ENCODE measurements around the gene POC5.

DNA sequence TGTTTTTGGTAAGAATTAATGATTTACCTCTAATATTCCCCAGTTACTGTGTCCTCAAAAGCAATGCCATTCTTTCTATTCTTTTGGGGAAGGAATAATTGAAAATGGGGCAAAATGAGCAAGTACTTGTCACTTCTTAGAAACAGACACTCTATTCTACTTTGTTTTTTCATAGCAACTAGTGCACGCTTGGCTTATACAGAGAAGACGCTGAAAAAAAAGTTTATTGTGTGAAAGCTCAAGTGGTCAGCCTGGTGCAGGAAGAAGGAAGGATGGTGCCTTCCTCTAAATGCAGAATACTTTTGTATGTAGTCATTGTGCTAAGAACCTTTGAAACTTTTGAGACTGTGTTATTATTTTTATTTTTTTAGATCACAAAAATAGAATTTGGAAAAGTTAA lies 76.4 kb downstream of the POC5 start:
- TF ChIP-seq, protein P1, sequence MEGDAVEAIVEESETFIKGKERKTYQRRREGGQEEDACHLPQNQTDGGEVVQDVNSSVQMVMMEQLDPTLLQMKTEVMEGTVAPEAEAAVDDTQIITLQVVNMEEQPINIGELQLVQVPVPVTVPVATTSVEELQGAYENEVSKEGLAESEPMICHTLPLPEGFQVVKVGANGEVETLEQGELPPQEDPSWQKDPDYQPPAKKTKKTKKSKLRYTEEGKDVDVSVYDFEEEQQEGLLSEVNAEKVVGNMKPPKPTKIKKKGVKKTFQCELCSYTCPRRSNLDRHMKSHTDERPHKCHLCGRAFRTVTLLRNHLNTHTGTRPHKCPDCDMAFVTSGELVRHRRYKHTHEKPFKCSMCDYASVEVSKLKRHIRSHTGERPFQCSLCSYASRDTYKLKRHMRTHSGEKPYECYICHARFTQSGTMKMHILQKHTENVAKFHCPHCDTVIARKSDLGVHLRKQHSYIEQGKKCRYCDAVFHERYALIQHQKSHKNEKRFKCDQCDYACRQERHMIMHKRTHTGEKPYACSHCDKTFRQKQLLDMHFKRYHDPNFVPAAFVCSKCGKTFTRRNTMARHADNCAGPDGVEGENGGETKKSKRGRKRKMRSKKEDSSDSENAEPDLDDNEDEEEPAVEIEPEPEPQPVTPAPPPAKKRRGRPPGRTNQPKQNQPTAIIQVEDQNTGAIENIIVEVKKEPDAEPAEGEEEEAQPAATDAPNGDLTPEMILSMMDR (IDR thresholded peaks at IDR 0.05; ENCODE audit: insufficient read depth, low read length, poor library complexity, severe bottlenecking): no peak
- TF ChIP-seq EZH2phosphoT487 (conservative IDR thresholded peaks at IDR 0.05; ENCODE audit: low read length): no peak

Data from SU-DHL-6 (cell line).